ENCODE data around the gene RRAD. TPM values are rescaled to one million over a fixed set of nuclear protein-coding genes. Genes with fewer than 3 reads are reported as not detected.

The RRAD gene
- total and polyA plus RNA-seq, 4 donors, result 0.14 to 0.61 (median 0.54) TPM

- H3K9ac ChIP-seq (ENCODE audit: low read depth in 1 of 2, low read length in 2 of 2), result no peak overlapping the region
- no peaks in the 10 kb centered on the region for H3K36me3 ChIP-seq (ENCODE audit: control insufficient read depth in 4 of 4, insufficient read depth in 3 of 4, low read depth in 1 of 4, low read length in 3 of 4)
- H3K27me3 ChIP-seq (ENCODE audit: control insufficient read depth in 4 of 4, insufficient read depth in 4 of 4, low read length in 3 of 4), result no peaks in the 10 kb centered on the region
- peak overlapping the region in 1 of 2 donors; percentile 19 for H3K27ac ChIP-seq (ENCODE audit: low read depth in 1 of 2, low read length in 2 of 2)
- no peak for TF ChIP-seq TAF1 (conservative IDR thresholded peaks at IDR 0.05)
- TF ChIP-seq SP1 (IDR thresholded peaks at IDR 0.05), result no peak
- TF ChIP-seq CTCF (IDR thresholded peaks at IDR 0.05; ENCODE audit: low read depth, low read length, missing input control), result peak; percentile 12
- no peaks in the 10 kb centered on the region for H3K9me3 ChIP-seq (ENCODE audit: control insufficient read depth in 4 of 4, low read length in 3 of 4)
- H3K4me1 ChIP-seq (ENCODE audit: control insufficient read depth in 4 of 4, insufficient read depth in 4 of 4, low read length in 3 of 4), result peaks cover 0 to 14% (median 4%) of the 10 kb centered on the region in 4 donors
- 10% methylated on average over 72 of the region's 72 CpGs for WGBS
- no peak for DNase-seq (ENCODE audit: low spot score)
- H3K4me3 ChIP-seq (ENCODE audit: low read depth in 1 of 3, low read length in 3 of 3), result peak overlapping the region in 1 of 3 donors; percentile 27
Observed at GRCh38 chr16:66924527-66925321, 611 bp downstream of the RRAD start.

- no peaks in the 10 kb centered on the region for H3K27me3 ChIP-seq (ENCODE audit: control insufficient read depth in 4 of 4, insufficient read depth in 4 of 4, low read length in 3 of 4)
- H3K4me1 ChIP-seq (ENCODE audit: control insufficient read depth in 4 of 4, insufficient read depth in 4 of 4, low read length in 3 of 4), result peaks cover 0 to 14% (median 4%) of the 10 kb centered on the region in 4 donors
- H3K27ac ChIP-seq (ENCODE audit: low read depth in 1 of 2, low read length in 2 of 2), result no peak overlapping the region
- DNase-seq (ENCODE audit: low spot score), result no peak
- H3K9ac ChIP-seq (ENCODE audit: low read depth in 1 of 2, low read length in 2 of 2), result no peak overlapping the region
- no peak overlapping the region for H3K4me3 ChIP-seq (ENCODE audit: low read depth in 1 of 3, low read length in 3 of 3)
- no peaks in the 10 kb centered on the region for H3K9me3 ChIP-seq (ENCODE audit: control insufficient read depth in 4 of 4, low read length in 3 of 4)
- no peaks in the 10 kb centered on the region for H3K36me3 ChIP-seq (ENCODE audit: control insufficient read depth in 4 of 4, insufficient read depth in 3 of 4, low read depth in 1 of 4, low read length in 3 of 4)
- no peak for TF ChIP-seq YY1 (IDR thresholded peaks at IDR 0.05)
- no peak for TF ChIP-seq FOXA1 (IDR thresholded peaks at IDR 0.05)
- no peak for TF ChIP-seq HNF4A (conservative IDR thresholded peaks at IDR 0.05)
- no peak for TF ChIP-seq SP1 (IDR thresholded peaks at IDR 0.05)
- TF ChIP-seq ATF3 (IDR thresholded peaks at IDR 0.05), result no peak
- no peak for TF ChIP-seq GABPA (IDR thresholded peaks at IDR 0.05 in 1 of 2, conservative IDR thresholded peaks at IDR 0.05 in 1 of 2)
- no peak for TF ChIP-seq RAD21 (IDR thresholded peaks at IDR 0.05)
- no peak for TF ChIP-seq HNF4G (IDR thresholded peaks at IDR 0.05)
- TF ChIP-seq FOXA2 (IDR thresholded peaks at IDR 0.05), result no peak
- no peak for TF ChIP-seq MAX (IDR thresholded peaks at IDR 0.05)
- TF ChIP-seq REST (IDR thresholded peaks at IDR 0.05), result no peak
- no peak for TF ChIP-seq CTCF (IDR thresholded peaks at IDR 0.05; ENCODE audit: low read depth, low read length, missing input control)
- no peak for TF ChIP-seq TAF1 (conservative IDR thresholded peaks at IDR 0.05)
- no peak for TF ChIP-seq EGR1 (IDR thresholded peaks at IDR 0.05; ENCODE audit: low read depth in 2 of 2)
- TF ChIP-seq NR2F2 (IDR thresholded peaks at IDR 0.05), result no peak
- no peak for TF ChIP-seq JUND (IDR thresholded peaks at IDR 0.05)
- TF ChIP-seq ZBTB33 (IDR thresholded peaks at IDR 0.05), result no peak
- TF ChIP-seq RXRA (IDR thresholded peaks at IDR 0.05), result no peak
- WGBS, result 61% methylated on average over 3 of the region's 3 CpGs
Observed at GRCh38 chr16:66923866-66924265, 1.5 kb downstream of the RRAD start.

All from liver (tissue), 9 donors.